NCI-H748 treated with DMSO at 0.1 percent for 48 hours (cell line): ENCODE results near the gene OR52E6.

Experiments used
- DNase-seq: peaks from one replicate; lab custom pipeline; 2025; lab: John Stamatoyannopoulos, UW

OR52E6 gene

DNA sequence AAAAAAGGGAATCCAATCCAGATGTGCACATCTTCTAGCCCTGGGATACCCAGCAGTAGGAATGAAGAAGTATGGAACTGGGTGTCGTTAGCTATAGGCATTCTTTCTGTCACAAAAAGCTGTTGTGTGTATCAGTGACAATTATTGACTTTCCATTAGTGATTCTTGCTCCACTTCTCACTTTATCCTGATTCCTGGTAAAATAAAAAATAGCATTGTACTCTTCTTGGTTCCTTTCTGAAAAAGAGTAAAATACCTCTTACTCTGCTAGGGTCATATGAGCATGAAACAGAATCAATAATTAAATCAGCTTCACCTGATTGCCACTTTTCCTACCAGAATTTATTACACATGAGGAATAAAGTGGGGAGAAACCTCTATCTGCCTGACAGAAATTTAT lies at the start of gene OR52E6:
OR52E6 (minus strand) TSS at position 101 of the 400 bp plus-strand sequence; CDS start at position 101, 0 bp downstream.
- DNase-seq = no peak

- peak; percentile 5 for DNase-seq
Measured at GRCh38 chr11:5891216-5891800, 49.6 kb upstream of the OR52E6 start.

GRCh38 chr11:5887661-5888060 lies 46.0 kb upstream of the OR52E6 start:
- no peak for DNase-seq

- no peak for DNase-seq
Measured at GRCh38 chr11:5887172-5887571, 45.5 kb upstream of the OR52E6 start.

DNA sequence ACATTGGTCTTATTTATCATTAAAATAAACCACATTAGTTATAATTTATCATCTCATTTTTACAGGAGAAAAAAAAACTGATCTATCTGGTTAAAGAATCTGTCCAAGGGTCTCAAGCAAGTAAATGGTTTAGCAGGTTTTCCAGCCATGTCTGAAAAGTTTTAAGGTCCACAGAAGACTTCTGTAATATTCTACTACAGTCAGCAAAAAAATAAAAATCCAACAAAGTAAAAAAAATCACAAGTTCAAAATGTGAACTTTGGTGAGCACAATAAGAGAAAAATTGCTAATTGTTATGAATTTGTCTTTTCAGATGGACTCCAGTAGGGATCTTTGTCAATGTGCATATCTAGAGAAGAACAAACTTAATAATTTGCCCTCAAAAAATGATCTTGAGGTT lies 40.1 kb upstream of the OR52E6 start:
- no peak for DNase-seq

GRCh38 chr11:5880329-5880728 lies 38.6 kb upstream of the OR52E6 start, which contains the start of gene OR52E4:
Gene OR52E4 (plus strand): TSS chr11:5880629. CDS start chr11:5884293, 3,664 bp downstream.
- no peak for DNase-seq

- no peak for DNase-seq
Measured at GRCh38 chr11:5878564-5878963, 36.9 kb upstream of the OR52E6 start.

GRCh38 chr11:5865826-5866225 lies 24.1 kb upstream of the OR52E6 start:
- no peak for DNase-seq

DNA sequence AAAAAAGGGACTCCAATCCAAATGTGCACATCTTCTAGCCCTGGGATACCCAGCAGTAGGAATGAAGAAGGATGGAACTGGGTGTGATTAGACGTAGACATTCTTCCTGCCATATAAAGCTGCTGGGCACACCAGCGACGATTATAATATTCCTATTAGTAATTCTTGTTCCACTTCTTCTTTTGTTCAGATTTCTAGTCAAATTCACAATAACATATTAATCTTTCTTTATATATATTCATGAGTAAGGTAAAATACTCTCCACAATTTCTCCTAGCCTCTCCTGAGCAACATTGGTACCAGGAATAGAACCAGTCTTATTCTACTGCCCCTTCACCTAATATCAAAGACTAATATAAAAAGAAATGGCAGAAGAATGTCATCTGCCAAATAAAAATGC lies 15.9 kb upstream of the OR52E6 start, which contains the start of gene OR52E8:
OR52E8 (minus strand) TSS at position 101 of the 400 bp plus-strand sequence; CDS start at position 101, 0 bp downstream.
- no peak for DNase-seq

- no peak for DNase-seq
Measured at GRCh38 chr11:5851002-5851401, 9.3 kb upstream of the OR52E6 start.

DNA sequence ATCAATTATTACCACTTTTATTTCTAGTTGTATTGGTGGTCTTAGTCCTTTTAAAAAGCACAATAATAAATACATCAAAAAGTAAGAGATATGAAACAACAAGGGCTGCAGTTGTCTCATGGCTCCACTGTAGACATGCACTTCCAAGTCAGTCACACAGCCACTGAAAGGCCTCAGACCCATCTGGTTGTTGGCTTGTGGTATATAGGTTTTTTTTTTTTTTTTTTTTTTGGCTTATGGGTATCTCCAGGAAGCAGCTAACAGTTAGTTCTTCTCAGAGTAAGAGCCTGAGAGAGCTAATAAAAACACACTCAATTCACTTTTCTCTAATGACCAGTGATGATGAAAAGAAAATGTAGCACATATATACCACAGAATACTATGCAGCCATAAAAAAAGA lies 6.0 kb upstream of the OR52E6 start:
- DNase-seq = no peak

DNA sequence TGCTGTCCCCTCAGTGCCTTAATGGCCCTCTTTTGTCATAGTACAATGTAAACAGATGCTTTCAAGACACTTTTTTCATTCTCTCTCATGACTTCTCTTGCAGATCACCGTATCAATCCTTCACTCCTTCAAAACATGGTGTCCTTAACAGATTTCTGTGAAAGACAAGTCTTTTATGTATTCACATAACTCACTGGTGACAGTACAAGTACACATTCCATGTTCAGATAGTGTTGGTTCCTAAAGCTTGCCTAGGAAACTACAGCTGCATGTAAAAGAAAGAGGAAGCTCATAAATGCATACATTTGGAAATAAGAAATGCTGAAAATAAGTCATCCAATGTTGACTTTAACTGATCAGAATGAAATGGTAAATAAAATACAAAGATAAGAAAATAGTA lies 5.0 kb upstream of the OR52E6 start:
- DNase-seq = no peak

GRCh38 chr11:5837695-5838094 lies 4.0 kb downstream of the OR52E6 start:
- no peak for DNase-seq

GRCh38 chr11:5833446-5833845 lies 8.3 kb downstream of the OR52E6 start:
- DNase-seq = no peak

- no peak for DNase-seq
Measured at GRCh38 chr11:5831196-5831829, 10.4 kb downstream of the OR52E6 start.

DNA sequence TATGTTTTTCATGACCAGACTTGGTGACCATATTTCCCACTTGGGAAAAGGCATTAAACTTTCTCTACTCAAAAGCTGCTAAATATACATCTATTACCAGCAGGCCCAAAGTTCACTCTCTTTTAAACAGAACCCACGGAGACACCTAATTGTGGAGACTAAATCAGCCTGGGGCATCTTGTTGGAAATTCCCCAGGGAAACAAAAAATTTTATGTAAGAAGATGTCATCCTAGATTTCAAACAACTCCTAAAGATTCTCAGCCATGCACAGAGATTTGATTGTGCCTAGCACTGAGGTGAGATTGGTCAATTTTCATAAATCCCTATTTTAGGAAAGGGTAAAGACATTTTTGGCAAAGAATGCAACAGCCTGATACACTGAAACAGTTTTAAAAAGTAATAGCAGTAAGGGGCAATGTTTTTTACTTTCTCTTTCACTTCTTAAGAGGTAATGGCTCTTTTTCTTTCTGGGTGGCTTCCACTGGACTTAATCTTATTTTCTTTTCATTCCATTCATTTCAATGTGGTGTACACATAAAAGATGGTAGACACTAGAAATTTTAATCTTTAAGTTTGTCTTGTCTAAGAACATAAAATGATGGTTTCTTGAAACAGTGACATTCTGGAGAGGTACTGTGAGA lies 23.3 kb downstream of the OR52E6 start:
- no peak for DNase-seq

- no peak for DNase-seq
Measured at GRCh38 chr11:5815534-5815933, 26.2 kb downstream of the OR52E6 start.

- no peak for DNase-seq
Measured at GRCh38 chr11:5809905-5810795, 31.5 kb downstream of the OR52E6 start.

DNA sequence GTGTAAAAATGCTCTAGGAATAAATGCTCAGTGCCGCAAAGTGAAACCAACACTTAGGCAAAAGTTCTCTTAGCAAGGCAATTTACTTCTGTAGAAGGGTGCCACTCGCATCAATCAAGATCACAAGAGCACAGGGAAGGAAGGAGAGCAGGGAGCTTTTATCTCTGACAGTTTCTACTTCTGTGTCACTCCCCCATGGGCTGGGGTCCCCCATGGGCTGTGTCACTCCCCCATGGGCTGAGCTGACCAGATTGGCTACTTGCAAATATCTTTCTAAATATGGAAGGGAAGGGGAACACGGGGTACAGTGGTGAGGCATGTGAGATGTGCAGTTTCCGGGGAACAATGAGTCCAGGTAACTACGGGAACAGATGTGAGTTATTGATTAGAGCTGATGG lies 32.6 kb downstream of the OR52E6 start:
- no peak for DNase-seq

DNA sequence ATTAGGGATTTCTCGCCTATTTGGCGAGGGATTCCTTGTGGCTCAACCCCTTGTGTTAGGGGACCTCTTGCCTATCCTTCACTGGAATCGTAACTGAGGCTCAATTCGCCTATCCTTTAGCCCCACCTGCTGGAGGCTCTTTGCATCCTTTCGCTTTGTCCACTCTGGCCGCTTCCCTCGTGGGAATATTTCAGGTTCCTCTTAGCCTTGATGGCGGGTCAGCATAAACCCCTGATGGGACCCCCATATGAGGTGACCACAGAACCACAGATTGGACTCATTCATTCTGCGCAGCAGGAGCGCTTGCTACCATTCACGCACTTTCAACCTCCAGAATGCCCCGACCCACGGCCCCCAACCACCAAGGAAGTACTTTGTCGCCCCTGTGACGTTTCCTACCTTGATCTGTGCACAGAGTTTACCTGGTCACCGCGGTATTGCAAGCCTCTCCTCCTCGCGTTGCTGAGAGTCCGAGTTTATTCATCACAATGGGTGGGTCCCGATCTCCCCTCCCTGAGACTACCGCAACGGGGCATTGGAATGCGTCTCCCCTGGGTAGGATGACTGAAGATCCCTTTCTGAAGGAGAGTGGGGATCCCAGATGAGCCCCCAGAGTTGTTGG lies 33.1 kb downstream of the OR52E6 start, which contains the start of gene OR52N2:
OR52N2 (plus strand) TSS at position 425 of the 622 bp plus-strand sequence. CDS start 11,412 bp downstream, outside the sequence.
- DNase-seq = peak; percentile 59

- DNase-seq = no peak
Measured at GRCh38 chr11:5807580-5807979, 34.1 kb downstream of the OR52E6 start.

DNA sequence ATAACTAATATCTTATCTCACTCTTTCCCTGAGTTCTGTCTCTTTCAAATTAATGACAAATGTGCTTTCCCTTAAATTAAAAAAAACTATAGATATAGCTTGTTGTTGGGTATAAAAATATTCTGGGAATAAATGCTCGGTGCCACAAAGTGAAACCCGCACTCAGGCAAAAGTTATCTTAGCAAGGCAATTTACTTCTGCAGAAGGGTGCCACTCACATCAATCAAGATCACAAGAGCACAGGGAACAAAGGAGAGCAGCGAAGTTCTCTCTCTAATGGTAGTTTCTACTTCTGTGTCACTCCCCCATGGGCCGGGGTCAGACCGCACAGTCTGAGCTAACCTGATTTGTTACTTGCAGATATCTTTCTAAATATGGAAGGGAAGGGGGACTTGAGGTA lies 37.7 kb downstream of the OR52E6 start:
- no peak for DNase-seq
